Lower leg skin (tissue), 3 donors: ENCODE measurements around the gene PTHLH.

ENCODE experiments used
- CTCF ChIP-seq, 3 donors: fragments of 450-650 bp; IDR thresholded peaks; one replicate each; pipeline ENCODE4 v1.5.1; 2016; ENCODE audit warnings: antibody characterized with exemption in 3 of 3, mild to moderate bottlenecking in 3 of 3, moderate library complexity in 2 of 3
- POLR2A ChIP-seq, 2 donors: fragments of 450-650 bp; IDR thresholded peaks; one replicate each; pipeline ENCODE4 v1.6.1; 2016 to 2017; ENCODE audit warnings: antibody characterized with exemption in 2 of 2, mild to moderate bottlenecking in 1 of 2, moderate library complexity in 1 of 2

GRCh38 chr12:27913999-27914614, 58.4 kb downstream of the PTHLH start:
- TF ChIP-seq POLR2A (IDR thresholded peaks at IDR 0.05), result no peak
- TF ChIP-seq CTCF (IDR thresholded peaks at IDR 0.05), result no peak
